Measurements from ENCODE around the gene ASTL. TPM values are rescaled to one million over a fixed set of nuclear protein-coding genes. Genes with fewer than 3 reads are reported as not detected.

The ASTL gene
- total RNA-seq, 2 experiments from 2014 or later: 0.49 TPM; not detected in 1

GRCh38 chr2:96109931-96110511 is 28.3 kb downstream of the ASTL start:
- no peaks in the 10 kb centered on the region for H4K20me1 ChIP-seq (ENCODE audit: insufficient read depth, low read length)
- H3K36me3 ChIP-seq (ENCODE audit: insufficient read depth, low read length): no peaks in the 10 kb centered on the region
- no peaks in the 10 kb centered on the region for H3K79me2 ChIP-seq (ENCODE audit: insufficient read depth, low read depth, low read length)
- no peak overlapping the region for H3K4me2 ChIP-seq (ENCODE audit: low read length)
- no peak for TF ChIP-seq CTCF (conservative IDR thresholded peaks at IDR 0.05; ENCODE audit: low read length)
- no peak for TF ChIP-seq EZH2phosphoT487 (IDR thresholded peaks at IDR 0.05; ENCODE audit: borderline replicate concordance, low read depth, low read length)
- no peak overlapping the region for H3K4me3 ChIP-seq (ENCODE audit: low read depth, low read length, poor library complexity, severe bottlenecking)
- intact Hi-C loops (cut with micrococcal nuclease; ENCODE audit: unreplicated experiment): no loop called here
- H3K4me1 ChIP-seq (ENCODE audit: insufficient read depth, low read length, poor library complexity, severe bottlenecking): no peaks in the 10 kb centered on the region
- no peak overlapping the region for H2AFZ ChIP-seq (ENCODE audit: low read length)
- CTCF ChIA-PET (ENCODE audit: unreplicated experiment): no interaction called here
- no peaks in the 10 kb centered on the region for H3K9me2 ChIP-seq (ENCODE audit: insufficient read depth, low read length)
- POLR2A ChIA-PET: no interaction called here
- H3K27ac ChIP-seq (ENCODE audit: low read depth, low read length, poor library complexity, severe bottlenecking): no peak overlapping the region
- no peaks in the 10 kb centered on the region for H3K9me3 ChIP-seq (ENCODE audit: low read length)
- no TSS peak for BruUV-seq (replicated peaks)
- DNase-seq (ENCODE audit: low spot score): no peak

GRCh38 chr2:96109361-96109680 is 29.0 kb downstream of the ASTL start:
- H3K27ac ChIP-seq (ENCODE audit: low read depth, low read length, poor library complexity, severe bottlenecking): no peak overlapping the region
- H2AFZ ChIP-seq (ENCODE audit: low read length): no peak overlapping the region
- TF ChIP-seq CTCF (conservative IDR thresholded peaks at IDR 0.05; ENCODE audit: low read length) (no peak), EZH2phosphoT487 (IDR thresholded peaks at IDR 0.05; ENCODE audit: borderline replicate concordance, low read depth, low read length) (no peak)
- H3K36me3 ChIP-seq (ENCODE audit: insufficient read depth, low read length): no peaks in the 10 kb centered on the region
- no peaks in the 10 kb centered on the region for H3K9me2 ChIP-seq (ENCODE audit: insufficient read depth, low read length)
- H3K79me2 ChIP-seq (ENCODE audit: insufficient read depth, low read depth, low read length): no peaks in the 10 kb centered on the region
- H3K4me1 ChIP-seq (ENCODE audit: insufficient read depth, low read length, poor library complexity, severe bottlenecking): no peaks in the 10 kb centered on the region
- no peaks in the 10 kb centered on the region for H3K9me3 ChIP-seq (ENCODE audit: low read length)
- no peak overlapping the region for H3K4me2 ChIP-seq (ENCODE audit: low read length)
- no TSS peak for BruUV-seq (replicated peaks)
- intact Hi-C loops (cut with micrococcal nuclease; ENCODE audit: unreplicated experiment): no loop called here
- H4K20me1 ChIP-seq (ENCODE audit: insufficient read depth, low read length): no peaks in the 10 kb centered on the region
- H3K4me3 ChIP-seq (ENCODE audit: low read depth, low read length, poor library complexity, severe bottlenecking): no peak overlapping the region
- CTCF ChIA-PET (ENCODE audit: unreplicated experiment): no interaction called here
- POLR2A ChIA-PET: no interaction called here
- no peak for DNase-seq (ENCODE audit: low spot score)

GRCh38 chr2:96108541-96109360 is 29.6 kb downstream of the ASTL start:
- Histone ChIP-seq H3K36me3 (ENCODE audit: insufficient read depth, low read length) (no peaks in the 10 kb centered on the region), H3K4me1 (ENCODE audit: insufficient read depth, low read length, poor library complexity, severe bottlenecking) (no peaks in the 10 kb centered on the region), H3K9me2 (ENCODE audit: insufficient read depth, low read length) (no peaks in the 10 kb centered on the region), H3K9me3 (ENCODE audit: low read length) (no peaks in the 10 kb centered on the region), H3K4me3 (ENCODE audit: low read depth, low read length, poor library complexity, severe bottlenecking) (no peak overlapping the region), H4K20me1 (ENCODE audit: insufficient read depth, low read length) (no peaks in the 10 kb centered on the region), H2AFZ (ENCODE audit: low read length) (no peak overlapping the region), H3K27ac (ENCODE audit: low read depth, low read length, poor library complexity, severe bottlenecking) (no peak overlapping the region), H3K4me2 (ENCODE audit: low read length) (no peak overlapping the region), H3K79me2 (ENCODE audit: insufficient read depth, low read depth, low read length) (no peaks in the 10 kb centered on the region)
- intact Hi-C loops (cut with micrococcal nuclease; ENCODE audit: unreplicated experiment): no loop called here
- ChIA-PET POLR2A (interaction anchor here (0.5 kb wide), 1 partner anchor 270 kb away, joined by 3 read pairs; no protein-coding TSS in a partner anchor), CTCF (ENCODE audit: unreplicated experiment) (no interaction called here)
- DNase-seq (ENCODE audit: low spot score): no peak
- no TSS peak for BruUV-seq (replicated peaks)
- TF ChIP-seq EZH2phosphoT487 (IDR thresholded peaks at IDR 0.05; ENCODE audit: borderline replicate concordance, low read depth, low read length) (no peak), CTCF (conservative IDR thresholded peaks at IDR 0.05; ENCODE audit: low read length) (no peak)
